AG08396 (cell line): ENCODE measurements around the gene ARID4B.
"Not testable (repeated sequence)": the region's sequence is repeated elsewhere in the genome, so short reads cannot be mapped to it uniquely, and the experiment has no call there.

ENCODE experiments used
- DNase-seq: peaks from one replicate; pipeline ENCODE4 v3.0.0; 2012; ENCODE audit warnings: low spot score, mixed read lengths

The ARID4B gene

DNA sequence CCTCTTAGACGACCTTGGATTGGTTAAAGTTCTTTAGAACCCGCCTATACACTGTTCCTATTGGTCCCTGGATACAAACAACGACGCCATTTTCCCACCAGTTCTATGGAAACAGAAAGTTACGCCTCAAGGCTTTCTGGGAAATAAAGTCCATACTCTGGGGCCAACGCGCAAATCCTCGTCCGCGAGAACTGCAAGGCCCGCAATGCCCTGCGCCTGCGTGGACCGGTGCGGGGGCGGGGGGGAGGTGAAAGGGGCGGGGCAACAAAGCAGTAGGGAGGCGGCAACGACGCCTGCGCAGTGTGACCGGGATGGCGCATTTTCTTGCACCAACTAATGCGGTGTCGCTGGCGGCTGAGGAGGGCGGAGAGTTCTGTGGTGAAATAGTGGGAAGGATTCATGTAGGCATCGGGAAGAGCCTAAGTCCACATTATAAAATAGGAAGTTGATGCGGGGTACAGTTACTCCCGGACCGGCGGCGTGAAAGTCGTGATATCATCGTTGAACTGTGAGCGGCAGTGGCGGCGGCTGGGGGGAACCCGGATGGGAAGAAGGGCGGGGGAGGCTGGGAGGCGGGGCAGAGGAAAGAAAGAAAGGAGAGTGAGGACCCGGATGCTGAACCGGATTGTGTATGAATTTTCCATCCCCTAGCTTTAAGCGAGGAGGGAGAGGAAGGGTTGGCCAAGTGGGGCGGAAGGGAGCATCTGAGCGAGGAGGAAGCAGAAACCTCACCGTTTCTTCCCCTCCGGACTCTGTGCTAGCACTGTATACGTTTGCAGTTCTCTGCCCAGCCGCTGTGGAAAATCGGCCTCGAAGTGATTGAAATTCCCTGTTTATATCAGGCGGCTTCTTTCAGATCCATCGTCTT is 526 bp upstream of the ARID4B start, which contains the start of gene GGPS1:
GGPS1 (plus strand) TSS at position 300 of the 868 bp plus-strand sequence. CDS start 6,695 bp downstream, outside the sequence.
- DNase-seq = peak; percentile 98

GRCh38 chr1:235326719-235327558 is 1.0 kb downstream of the ARID4B start:
- DNase-seq = peak; percentile 36

DNA sequence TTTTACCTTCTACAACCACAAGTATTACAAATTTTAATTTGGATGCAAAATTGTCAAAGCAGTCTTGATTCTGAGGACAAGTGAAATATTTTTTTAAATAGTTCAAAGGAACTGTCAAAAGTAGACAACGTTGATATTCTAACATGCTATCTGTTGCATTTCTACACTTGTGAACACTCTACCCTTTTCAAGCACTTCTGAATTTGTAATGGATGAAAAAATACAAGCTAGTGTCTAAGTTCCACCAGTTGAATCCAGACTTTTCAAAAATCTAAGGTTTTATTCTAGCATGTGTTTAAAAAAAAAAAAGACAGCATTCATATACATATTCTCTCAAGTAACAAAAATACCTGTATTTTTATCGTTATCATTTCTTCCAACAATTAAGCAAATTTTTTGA is 2.1 kb downstream of the ARID4B start:
- no peak for DNase-seq

DNA sequence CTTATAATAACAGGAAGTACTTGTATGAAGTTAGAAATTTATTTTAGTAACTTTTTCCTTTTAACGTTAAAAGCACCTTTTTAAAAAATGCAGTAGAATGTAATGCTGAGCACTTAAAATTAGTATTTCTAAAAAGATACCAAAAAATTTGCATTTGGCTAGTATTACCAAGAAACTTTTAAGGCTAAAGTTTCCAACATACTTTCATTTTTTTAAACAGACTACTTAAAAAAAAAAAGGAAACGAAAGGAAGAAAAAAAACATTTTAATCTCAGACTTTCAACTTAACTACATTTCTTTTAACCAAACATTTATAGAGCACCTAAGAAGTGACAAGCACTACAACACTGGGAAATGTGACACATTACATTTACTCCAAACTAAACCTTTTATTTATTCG is 2.8 kb downstream of the ARID4B start:
- DNase-seq = no peak

DNA sequence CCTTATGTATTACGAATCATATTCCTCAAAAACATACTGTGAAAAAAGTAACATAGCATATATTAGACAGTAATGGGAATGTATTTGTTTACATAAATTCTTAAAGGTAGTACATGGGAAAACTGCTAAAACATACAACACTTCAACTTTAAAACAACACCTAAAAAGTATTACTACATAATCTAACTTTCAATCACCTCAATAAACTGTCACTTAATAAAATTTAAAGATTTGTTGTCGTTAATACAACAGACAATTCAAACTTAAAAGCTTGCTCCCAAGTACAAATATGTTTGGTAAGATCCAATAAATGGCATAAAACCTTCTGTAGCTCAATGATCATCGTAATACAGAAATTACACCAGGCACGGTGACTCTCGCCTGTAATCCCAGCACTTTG is 3.7 kb downstream of the ARID4B start:
- no peak for DNase-seq

- DNase-seq = no peak
These were observed 7.3 kb downstream of the ARID4B start for GRCh38 chr1:235320521-235321179.

GRCh38 chr1:235319255-235319654 is 8.7 kb downstream of the ARID4B start:
- DNase-seq = no peak

- DNase-seq = no peak
These were observed 10.8 kb downstream of the ARID4B start for GRCh38 chr1:235317168-235317567.

GRCh38 chr1:235315735-235316134 is 12.2 kb downstream of the ARID4B start:
- no peak for DNase-seq

DNA sequence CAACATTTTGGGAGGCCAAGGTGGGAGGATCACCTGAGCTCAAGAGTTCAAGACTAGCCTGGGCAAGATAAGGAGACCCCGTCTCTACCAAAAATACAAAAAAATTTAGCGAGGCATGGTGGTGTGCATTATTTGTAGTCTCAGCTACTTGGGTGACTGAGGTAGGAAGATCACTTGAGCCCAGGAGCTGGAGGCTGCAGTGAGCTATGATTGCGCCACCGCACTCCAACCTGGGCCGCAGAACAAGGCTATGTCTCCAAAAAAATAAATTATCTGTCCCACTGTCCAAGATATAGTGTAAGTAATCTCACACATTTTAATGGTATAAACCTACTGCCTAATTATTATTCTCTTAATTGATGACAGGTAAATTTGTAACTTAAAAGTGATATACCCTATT is 12.8 kb downstream of the ARID4B start:
- no peak for DNase-seq

GRCh38 chr1:235313931-235314678 is 13.9 kb downstream of the ARID4B start:
- no peak for DNase-seq

- DNase-seq = no peak
These were observed 14.7 kb downstream of the ARID4B start for GRCh38 chr1:235313262-235313661.

- not testable (repeated sequence) for DNase-seq
These were observed 18.8 kb downstream of the ARID4B start for GRCh38 chr1:235309206-235309605.

DNA sequence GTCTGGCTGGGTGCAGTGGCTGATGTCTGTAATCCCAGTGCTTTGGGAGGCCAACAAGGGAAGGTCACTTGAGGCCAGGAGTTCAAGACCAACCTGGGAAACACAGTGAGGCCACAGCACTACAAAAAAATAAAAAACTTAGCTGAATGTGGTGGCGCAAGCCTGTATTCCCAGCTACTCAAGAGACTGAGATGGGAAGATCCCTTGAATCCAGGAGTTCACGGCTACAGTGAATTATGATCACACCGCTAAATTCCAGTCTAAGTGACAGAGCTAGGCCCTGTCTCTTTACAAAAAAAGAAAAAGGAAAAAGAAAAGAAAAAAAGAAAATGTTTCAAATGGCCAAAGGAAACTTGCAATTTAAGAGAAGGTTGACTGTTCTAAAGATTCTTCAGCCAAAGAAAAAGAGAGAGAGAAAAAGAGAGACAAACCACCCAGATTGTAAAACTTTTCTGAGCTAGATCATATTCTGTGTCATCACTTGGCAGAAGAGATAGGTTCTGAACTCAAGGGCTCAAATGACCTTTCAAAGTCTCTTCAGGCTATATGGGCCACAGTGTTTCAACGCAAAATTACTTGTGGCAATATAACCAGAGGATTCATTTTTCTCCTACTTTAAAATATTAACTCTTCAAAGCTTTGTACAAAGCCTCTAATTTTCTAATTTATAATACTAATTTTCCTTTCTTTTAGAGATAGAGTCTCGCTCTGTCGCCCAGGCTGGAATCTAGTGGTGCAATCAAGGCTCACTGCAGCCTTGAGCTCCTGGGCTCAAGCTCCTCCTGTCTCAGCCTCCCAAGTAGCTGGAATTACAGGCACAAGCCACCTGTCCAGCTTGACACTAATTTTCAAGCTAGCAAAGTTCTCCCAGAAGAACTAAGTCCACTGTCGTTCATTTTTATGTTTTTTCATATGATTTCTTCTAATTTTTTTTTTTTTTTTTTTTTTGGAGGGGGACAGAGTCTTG is 20.5 kb downstream of the ARID4B start:
- no peak for DNase-seq

GRCh38 chr1:235304549-235305451 is 23.2 kb downstream of the ARID4B start:
- DNase-seq = no peak

GRCh38 chr1:235302143-235302542 is 25.8 kb downstream of the ARID4B start:
- no peak for DNase-seq

- no peak for DNase-seq
These were observed 28.7 kb downstream of the ARID4B start for GRCh38 chr1:235299169-235299858.

DNA sequence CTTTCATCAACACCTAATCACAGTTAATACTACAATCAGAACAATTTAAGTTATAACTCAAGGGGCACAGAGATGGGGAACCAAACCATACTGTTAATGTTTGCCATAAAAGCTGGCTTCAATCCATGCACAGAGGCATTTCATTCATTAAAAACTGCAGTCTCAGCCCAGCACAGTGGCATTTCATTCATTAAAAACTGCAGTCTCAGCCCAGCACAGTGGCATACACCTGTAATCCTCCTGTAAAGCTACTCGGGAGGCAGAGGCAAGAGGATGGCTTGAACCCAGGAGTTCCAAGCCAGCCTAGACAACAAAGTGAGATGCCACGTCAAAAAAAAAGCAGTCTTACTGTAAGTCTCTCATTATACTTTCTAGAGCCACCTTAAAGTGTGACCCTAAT is 29.2 kb downstream of the ARID4B start:
- no peak for DNase-seq

DNA sequence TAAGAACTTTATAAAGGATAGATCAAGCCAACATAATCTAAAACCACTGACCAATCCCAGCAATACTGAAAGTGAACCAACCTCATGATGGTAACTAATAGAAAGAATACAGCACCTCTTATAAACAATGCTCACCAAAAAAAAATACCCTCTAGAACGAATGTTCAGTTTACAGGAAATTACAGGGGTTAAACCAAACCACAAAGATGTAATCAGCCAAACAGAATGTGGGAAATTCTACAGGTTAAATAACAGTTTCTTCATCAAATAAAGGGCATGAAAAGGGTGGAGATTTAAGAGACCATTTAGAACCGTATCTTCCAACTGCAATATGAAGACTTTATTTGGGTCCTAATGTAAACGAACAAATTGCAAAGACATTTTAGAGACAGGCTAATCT is 30.4 kb downstream of the ARID4B start:
- no peak for DNase-seq
